Measurements from ENCODE around the gene SLC34A3.

SLC34A3 gene

GRCh38 chr9:137198051-137198901 lies 32.4 kb upstream of the SLC34A3 start:
- DNase-seq (ENCODE audit: insufficient read length): no peak

GRCh38 chr9:137198902-137199283 lies 31.8 kb upstream of the SLC34A3 start:
- FAIRE-seq (no peak), DNase-seq (ENCODE audit: insufficient read length) (no peak)
- TF ChIP-seq TAF1 (IDR thresholded peaks at IDR 0.05; ENCODE audit: borderline replicate concordance, low read depth, low read length) (no peak), POLR2AphosphoS5 (IDR thresholded peaks at IDR 0.05; ENCODE audit: low read depth, low read length) (no peak), POLR2A (IDR thresholded peaks at IDR 0.05; ENCODE audit: low read depth, low read length) (no peak)

More at GRCh38 chr9:137198051-137198901, 32.4 kb upstream of the SLC34A3 start:
- FAIRE-seq: no peak
- no peak for TF ChIP-seq POLR2AphosphoS5 (IDR thresholded peaks at IDR 0.05; ENCODE audit: low read depth, low read length)
- TF ChIP-seq TAF1 (IDR thresholded peaks at IDR 0.05; ENCODE audit: borderline replicate concordance, low read depth, low read length): no peak
- no peak for TF ChIP-seq POLR2A (IDR thresholded peaks at IDR 0.05; ENCODE audit: low read depth, low read length)

GRCh38 chr9:137199411-137200121 lies 31.1 kb upstream of the SLC34A3 start:
- DNase-seq (ENCODE audit: insufficient read length) (no peak), FAIRE-seq (no peak)
- no peak for TF ChIP-seq POLR2A (IDR thresholded peaks at IDR 0.05; ENCODE audit: low read depth, low read length)
- TF ChIP-seq TAF1 (IDR thresholded peaks at IDR 0.05; ENCODE audit: borderline replicate concordance, low read depth, low read length): no peak
- TF ChIP-seq POLR2AphosphoS5 (IDR thresholded peaks at IDR 0.05; ENCODE audit: low read depth, low read length): no peak

- FAIRE-seq (peak; percentile 97), DNase-seq (ENCODE audit: insufficient read length) (peak; percentile 100)
- TF ChIP-seq TAF1 (IDR thresholded peaks at IDR 0.05; ENCODE audit: borderline replicate concordance, low read depth, low read length): peak; percentile 83; the same call in 1 of the 2 replicates
- TF ChIP-seq POLR2AphosphoS5 (IDR thresholded peaks at IDR 0.05; ENCODE audit: low read depth, low read length): peak; percentile 84
- peak; percentile 93 for TF ChIP-seq POLR2A (IDR thresholded peaks at IDR 0.05; ENCODE audit: low read depth, low read length)
Observed at GRCh38 chr9:137200311-137201204, 30.1 kb upstream of the SLC34A3 start, which contains the start of gene TPRN. TSS of gene TPRN (minus strand) at chr9:137200741. CDS start at chr9:137200711, 30 bp downstream.

- no peak for DNase-seq (ENCODE audit: insufficient read length)
- no peak for FAIRE-seq
- TF ChIP-seq TAF1 (IDR thresholded peaks at IDR 0.05; ENCODE audit: borderline replicate concordance, low read depth, low read length) (no peak), POLR2AphosphoS5 (IDR thresholded peaks at IDR 0.05; ENCODE audit: low read depth, low read length) (no peak), POLR2A (IDR thresholded peaks at IDR 0.05; ENCODE audit: low read depth, low read length) (no peak)
Observed at GRCh38 chr9:137201205-137201868, 29.4 kb upstream of the SLC34A3 start.

- FAIRE-seq (no peak), DNase-seq (ENCODE audit: insufficient read length) (no peak)
- TF ChIP-seq POLR2A (IDR thresholded peaks at IDR 0.05; ENCODE audit: low read depth, low read length) (no peak), POLR2AphosphoS5 (IDR thresholded peaks at IDR 0.05; ENCODE audit: low read depth, low read length) (no peak), TAF1 (IDR thresholded peaks at IDR 0.05; ENCODE audit: borderline replicate concordance, low read depth, low read length) (no peak)
Observed at GRCh38 chr9:137202966-137203365, 27.7 kb upstream of the SLC34A3 start.

- no peak for TF ChIP-seq POLR2A (IDR thresholded peaks at IDR 0.05; ENCODE audit: low read depth, low read length)
- no peak for TF ChIP-seq TAF1 (IDR thresholded peaks at IDR 0.05; ENCODE audit: borderline replicate concordance, low read depth, low read length)
- TF ChIP-seq POLR2AphosphoS5 (IDR thresholded peaks at IDR 0.05; ENCODE audit: low read depth, low read length): no peak
- FAIRE-seq (no peak), DNase-seq (ENCODE audit: insufficient read length) (no peak)
Observed at GRCh38 chr9:137204731-137205125, 26.0 kb upstream of the SLC34A3 start.

GRCh38 chr9:137205126-137206069 lies 25.3 kb upstream of the SLC34A3 start, which contains the start of the genes NDOR1 and TMEM203:
TSS of gene NDOR1 (plus strand) at chr9:137205700. CDS start at chr9:137205778, 78 bp downstream.
TSS of gene TMEM203 (minus strand) at chr9:137205648. CDS start at chr9:137205414, 234 bp downstream.
- FAIRE-seq: peak; percentile 97
- TF ChIP-seq POLR2AphosphoS5 (IDR thresholded peaks at IDR 0.05; ENCODE audit: low read depth, low read length): peak; percentile 78
- TF ChIP-seq POLR2A (IDR thresholded peaks at IDR 0.05; ENCODE audit: low read depth, low read length): peak; percentile 88
- TF ChIP-seq TAF1 (IDR thresholded peaks at IDR 0.05; ENCODE audit: borderline replicate concordance, low read depth, low read length): peak; percentile 78; the same call in 1 of the 2 replicates
- peak; percentile 100 for DNase-seq (ENCODE audit: insufficient read length)

GRCh38 chr9:137206602-137207001 lies 24.1 kb upstream of the SLC34A3 start:
- DNase-seq (ENCODE audit: insufficient read length): no peak
- no peak for FAIRE-seq
- no peak for TF ChIP-seq POLR2AphosphoS5 (IDR thresholded peaks at IDR 0.05; ENCODE audit: low read depth, low read length)
- no peak for TF ChIP-seq TAF1 (IDR thresholded peaks at IDR 0.05; ENCODE audit: borderline replicate concordance, low read depth, low read length)
- no peak; the same call in 1 of the 2 replicates for TF ChIP-seq POLR2A (IDR thresholded peaks at IDR 0.05; ENCODE audit: low read depth, low read length)

All from GM12892 (cell line).